ENCODE results near the gene MPO. TPM values are rescaled to one million over a fixed set of nuclear protein-coding genes. Genes with fewer than 3 reads are reported as not detected.
A peak's percentile ranks its signal among the peaks of the same experiment; 100 is the strongest.

The MPO gene
- total and polyA plus RNA-seq, 9 of the 15 experiments (the other 6 are each of a cell fraction or from before 2014, with no cell fraction given), result 0.04 to 0.47 (median 0.39) TPM; not detected in 6

GRCh38 chr17:58317421-58318064 lies 36.8 kb upstream of the MPO start:
- intact Hi-C loops (cut with micrococcal nuclease), result loop anchor here (1.0 kb wide), 1 partner anchor 130 kb away; no protein-coding TSS in a partner anchor
- DNase-seq (ENCODE audit: extremely low read depth in 1 of 4, low spot score in 3 of 4) (peak in 2 of 4 experiments; percentile 58 to 59), FAIRE-seq (peak; percentile 80), ATAC-seq (peak; percentile 86)
- H3K4me1 ChIP-seq (replicated peaks in 1 of 2; ENCODE audit: control insufficient read depth in 2 of 2, insufficient read depth in 2 of 2, low read length in 2 of 2), result peaks cover 0 to 17% of the 10 kb centered on the region in 2 experiments; a peak in 3 of 5 replicates
- no peak overlapping the region for H3K4me2 ChIP-seq (ENCODE audit: insufficient read depth, low read length)
- no peaks in the 10 kb centered on the region for H3K79me2 ChIP-seq (ENCODE audit: control insufficient read depth, insufficient read depth, low read length)
- H3K27ac ChIP-seq (ENCODE audit: extremely low read depth, low read depth, low read length), result no peak overlapping the region
- no peak overlapping the region for H2AFZ ChIP-seq (ENCODE audit: low read depth, low read length)
- H3K36me3 ChIP-seq (ENCODE audit: control insufficient read depth, insufficient read depth, low read length), result no peaks in the 10 kb centered on the region
- CTCF ChIA-PET (ENCODE audit: low intra/inter-chr PET ratio), result interaction anchor here (0.6 to 2.3 kb wide), 5 partner anchors 100 to 687 kb away, joined by 3 to 18 read pairs (median 4); partner anchors contain the start of gene RNF43
- 22% methylated on average over 5 of the region's 5 CpGs for WGBS (ENCODE audit: insufficient coverage, low coverage, missing lambda C conversion rate)
- no peaks in the 10 kb centered on the region for H3K9me3 ChIP-seq (replicated peaks; ENCODE audit: control insufficient read depth, insufficient read depth, low read depth, low read length)
- POLR2A ChIA-PET, result interaction anchor here (0.6 to 4.3 kb wide), 7 partner anchors 8 to 399 kb away, joined by 3 to 42 read pairs (median 10); partner anchors contain the start of gene TSPOAP1
- no peak overlapping the region for H3K4me3 ChIP-seq
- no TSS peak for BruUV-seq (replicated peaks)
- no peaks in the 10 kb centered on the region for H3K27me3 ChIP-seq (ENCODE audit: control insufficient read depth in 2 of 2, insufficient read depth in 2 of 2, low read length in 2 of 2)
- no peak overlapping the region; a peak in 1 of 4 replicates for H3K9ac ChIP-seq (ENCODE audit: insufficient read depth in 1 of 2, low read depth in 2 of 2, low read length in 2 of 2)
- H4K20me1 ChIP-seq (replicated peaks; ENCODE audit: control insufficient read depth, insufficient read depth, low read length), result no peaks in the 10 kb centered on the region
- in situ Hi-C loops (cut with MboI), result no loop called here
- no peaks in the 10 kb centered on the region for H3K9me1 ChIP-seq (ENCODE audit: control insufficient read depth, insufficient read depth, low read length)
- TF ChIP-seq ZMIZ1 (IDR thresholded peaks at IDR 0.05; ENCODE audit: low read depth in 2 of 2, low read length in 2 of 2), result no peak
- TF ChIP-seq BHLHE40 (IDR thresholded peaks at IDR 0.05; ENCODE audit: low read length), result 0 out of 2 replicates have a peak, but pooled peaks have one; percentile 16
- peak; percentile 72; the same call in 1 of the 2 replicates for TF ChIP-seq ARID2 (IDR thresholded peaks at IDR 0.05)
- no peak for TF ChIP-seq MLX (CRISPR knock-in tag; conservative IDR thresholded peaks at IDR 0.05)
- peak; percentile 74; the same call in 1 of the 2 replicates for TF ChIP-seq STAG1 (CRISPR knock-in tag; IDR thresholded peaks at IDR 0.05; ENCODE audit: borderline replicate concordance)
- TF ChIP-seq ESRRA (IDR thresholded peaks at IDR 0.05; ENCODE audit: borderline replicate concordance, low read depth), result 0 out of 2 replicates have a peak, but pooled peaks have one; percentile 13
- TF ChIP-seq ZNF764 (CRISPR knock-in tag; IDR thresholded peaks at IDR 0.05; ENCODE audit: low read depth), result no peak
- TF ChIP-seq RB1 (IDR thresholded peaks at IDR 0.05; ENCODE audit: low read depth), result 0 out of 2 replicates have a peak, but pooled peaks have one; percentile 25
- no peak for TF ChIP-seq THAP12 (CRISPR knock-in tag; IDR thresholded peaks at IDR 0.05)
- TF ChIP-seq SMC3 (conservative IDR thresholded peaks at IDR 0.05; ENCODE audit: insufficient read depth, low read depth, low read length), result peak; percentile 81
- TF ChIP-seq ZNF384 (IDR thresholded peaks at IDR 0.05; ENCODE audit: low read depth, low read length), result no peak
- TF ChIP-seq PHF8 (IDR thresholded peaks at IDR 0.05; ENCODE audit: borderline replicate concordance, low read length), result no peak
